GM23338 (cell line): ENCODE results near the gene ARHGEF17. TPM values are rescaled to one million over a fixed set of nuclear protein-coding genes. Genes with fewer than 3 reads are reported as not detected.

Experiments
- ATAC-seq: fragments of 200-7000 bp; cut with Tn5 transposase; 3 replicates; pipeline ENCODE4 v1.9.1; 2020
- DNase-seq: peaks from one replicate; pipeline ENCODE4 v3.0.0-alpha.2; 2015; ENCODE audit warnings: low spot score
- H2AFZ ChIP-seq: fragments of 200-600 bp; sonication (generic); 2 replicates; pipeline ENCODE4 v1.8.0; 2016; ENCODE audit warnings: antibody characterized with exemption, mild to moderate bottlenecking, moderate library complexity
- H3F3A ChIP-seq: fragments of 200-600 bp; sonication (generic); replicated peaks from 2 replicates; pipeline ENCODE4 v1.8.0; 2017; ENCODE audit warnings: antibody characterized with exemption, mixed run types, low read depth
- H3K27ac ChIP-seq: fragments of 200-600 bp; sonication (generic); 2 replicates; pipeline ENCODE4 v1.6.1; 2016; ENCODE audit warnings: low read depth
- H3K27me3 ChIP-seq: fragments of 200-600 bp; sonication (generic); 2 replicates; pipeline ENCODE4 v1.8.0; 2016; ENCODE audit warnings: mild to moderate bottlenecking, mixed run types, moderate library complexity; ENCODE audit not compliant: insufficient read depth
- H3K36me3 ChIP-seq: fragments of 200-600 bp; sonication (generic); 2 replicates; pipeline ENCODE4 v1.8.0; 2016; ENCODE audit warnings: mild to moderate bottlenecking; ENCODE audit not compliant: insufficient read depth
- H3K4me1 ChIP-seq: fragments of 200-600 bp; sonication (generic); 2 replicates; pipeline ENCODE4 v1.8.0; 2016; ENCODE audit warnings: mild to moderate bottlenecking, moderate library complexity; ENCODE audit not compliant: insufficient read depth
- H3K4me2 ChIP-seq: fragments of 200-600 bp; sonication (generic); 2 replicates; pipeline ENCODE4 v1.7.1; 2017; ENCODE audit warnings: mixed run types
- H3K4me3 ChIP-seq: fragments of 200-600 bp; sonication (generic); 2 replicates; pipeline ENCODE4 v1.6.1; 2016; ENCODE audit warnings: mixed run types
- H3K79me2 ChIP-seq: fragments of 200-600 bp; sonication (generic); replicated peaks from 2 replicates; pipeline ENCODE4 v1.8.0; 2017; ENCODE audit warnings: mild to moderate bottlenecking; ENCODE audit not compliant: insufficient read depth
- H3K9me2 ChIP-seq: fragments of 200-600 bp; sonication (generic); 2 replicates; pipeline ENCODE4 v1.8.0; 2017; ENCODE audit not compliant: insufficient read depth
- H4K20me1 ChIP-seq: fragments of 200-600 bp; sonication (generic); replicated peaks from 2 replicates; pipeline ENCODE4 v1.8.0; 2017; ENCODE audit warnings: mild to moderate bottlenecking; ENCODE audit not compliant: insufficient read depth
- H3K27ac Mint-ChIP-seq: 2 replicates; pipeline ENCODE4 v1.8.0; 2020; ENCODE audit warnings: inconsistent platforms, mild to moderate bottlenecking, moderate library complexity, mixed read lengths
- H3K27me3 Mint-ChIP-seq: 3 replicates; pipeline ENCODE4 v1.8.0; 2022; ENCODE audit warnings: low read depth, mild to moderate bottlenecking, moderate library complexity, mixed read lengths, inconsistent platforms; ENCODE audit not compliant: insufficient read depth, poor library complexity
- H3K36me3 Mint-ChIP-seq: 3 replicates; pipeline ENCODE4 v1.8.0; 2021; ENCODE audit warnings: low read depth, mild to moderate bottlenecking, inconsistent platforms, moderate library complexity, mixed read lengths
- H3K4me1 Mint-ChIP-seq: 3 replicates; pipeline ENCODE4 v1.8.0; 2020; ENCODE audit warnings: mild to moderate bottlenecking, inconsistent platforms, mixed read lengths
- H3K4me3 Mint-ChIP-seq: 3 replicates; pipeline ENCODE4 v1.8.0; 2021; ENCODE audit warnings: moderate library complexity, mild to moderate bottlenecking, inconsistent platforms, mixed read lengths
- H3K9me3 Mint-ChIP-seq: 3 replicates; pipeline ENCODE4 v1.8.0; 2020; ENCODE audit warnings: moderate library complexity, mild to moderate bottlenecking, inconsistent platforms, mixed read lengths
- CREB1 ChIP-seq: fragments of 250-450 bp; sonication (Bioruptor Pico); IDR thresholded peaks from 2 replicates; pipeline ENCODE4 v1.5.0; 2020; ENCODE audit warnings: low read depth, mild to moderate bottlenecking, moderate library complexity
- CTCF ChIP-seq, 2 experiments: fragments of 200-600 bp in 1 of 2; sonication (generic) in 1 of 2; conservative IDR thresholded peaks; 2 replicates each; pipeline versions ENCODE4 v1.5.1 to v1.6.1; 2016 to 2017; ENCODE audit warnings: antibody characterized with exemption in 2 of 2, low read depth in 2 of 2, mild to moderate bottlenecking in 2 of 2, moderate library complexity in 1 of 2
- ETS1 ChIP-seq: IDR thresholded peaks from 2 replicates; pipeline ENCODE4 v1.6.1; 2016; ENCODE audit warnings: antibody characterized with exemption
- EZH2 ChIP-seq: fragments of 200-600 bp; sonication (generic); IDR thresholded peaks from one replicate; pipeline ENCODE4 v1.8.0; 2017; ENCODE audit warnings: antibody characterized with exemption, mild to moderate bottlenecking, low read depth; ENCODE audit not compliant: unreplicated experiment
- EZH2phosphoT487 ChIP-seq: fragments of 200-600 bp; sonication (generic); IDR thresholded peaks from one replicate; pipeline ENCODE4 v1.8.1; 2018; ENCODE audit warnings: antibody characterized with exemption; ENCODE audit not compliant: unreplicated experiment
- JUNB ChIP-seq: IDR thresholded peaks from one replicate; pipeline ENCODE4 v1.6.1; 2016; ENCODE audit warnings: antibody characterized with exemption; ENCODE audit not compliant: unreplicated experiment
- NANOG ChIP-seq: IDR thresholded peaks from 2 replicates; pipeline ENCODE4 v1.6.1; 2016; ENCODE audit warnings: antibody characterized with exemption, borderline replicate concordance
- POLR2AphosphoS5 ChIP-seq: IDR thresholded peaks from 2 replicates; pipeline ENCODE4 v1.6.1; 2016; ENCODE audit warnings: antibody characterized with exemption, low read depth
- REST ChIP-seq: IDR thresholded peaks from one replicate; pipeline ENCODE4 v1.6.1; 2018; ENCODE audit warnings: antibody characterized with exemption; ENCODE audit not compliant: unreplicated experiment
- STAT1 ChIP-seq: IDR thresholded peaks from one replicate; pipeline ENCODE4 v1.6.1; 2016; ENCODE audit warnings: antibody characterized with exemption; ENCODE audit not compliant: unreplicated experiment
- ZNF114 ChIP-seq: fragments of 250-450 bp; sonication (Bioruptor Pico); IDR thresholded peaks from 2 replicates; pipeline ENCODE4 v1.5.0; 2020; ENCODE audit warnings: mild to moderate bottlenecking, moderate library complexity
- ZNF331 ChIP-seq: fragments of 250-450 bp; sonication (Bioruptor Pico); IDR thresholded peaks from 2 replicates; pipeline ENCODE4 v1.5.0; 2020; ENCODE audit warnings: low read depth, mild to moderate bottlenecking, moderate library complexity
- polyA plus RNA-seq: library from polyadenylated mRNA; unstranded; fragments of >200 nt; fragmentation: Nextera tagmentation; extraction: Ambion mirVana; gene quantifications from 2 replicates; pipeline ENCODE4 v1.2.1, GENCODE V29; 2016
- total RNA-seq: library from RNA; depleted of rRNA; stranded (reverse); fragments of >200 nt; shearing (Covaris generic); gene quantifications from 2 replicates; pipeline ENCODE4 v1.2.3, GENCODE V29; 2014

The ARHGEF17 gene
- total and polyA plus RNA-seq, 2 experiments from 2014 or later = 2.9 to 15.0 TPM

- TF ChIP-seq REST = no peak
- TF ChIP-seq NANOG = no peak
- no peak for TF ChIP-seq JUNB
- no peak for TF ChIP-seq ZNF114
- TF ChIP-seq ETS1 = no peak
- no peak for TF ChIP-seq CREB1 (CRISPR knock-in tag)
- TF ChIP-seq POLR2AphosphoS5 = no peak
- TF ChIP-seq STAT1 = no peak
- TF ChIP-seq ZNF331 (CRISPR knock-in tag) = no peak
- TF ChIP-seq EZH2phosphoT487 = no peak
- TF ChIP-seq EZH2 = no peak
Measured at GRCh38 chr11:73396985-73397384, 88.9 kb downstream of the ARHGEF17 start (continued).

GRCh38 chr11:73397468-73398131 lies 89.5 kb downstream of the ARHGEF17 start:
- Histone ChIP-seq H3K4me1 (no peaks in the 10 kb centered on the region), H3K36me3 (no peaks in the 10 kb centered on the region), H3K4me2 (no peak overlapping the region), H3K79me2 (no peaks in the 10 kb centered on the region), H3F3A (0 out of 2 replicates have a peak, but pooled peaks cover 2% of the 10 kb centered on the region), H3K4me3 (no peak overlapping the region), H3K27me3 (no peaks in the 10 kb centered on the region), H2AFZ (no peak overlapping the region), H3K27ac (no peak overlapping the region), H3K9me2 (no peaks in the 10 kb centered on the region), H4K20me1 (no peaks in the 10 kb centered on the region)
- H3K4me1 Mint-ChIP-seq = peaks cover 4% of the 10 kb centered on the region
- no peak overlapping the region for H3K4me3 Mint-ChIP-seq
- H3K27me3 Mint-ChIP-seq = peaks cover 9% of the 10 kb centered on the region
- no peaks in the 10 kb centered on the region; the same call in 2 of the 3 replicates for H3K9me3 Mint-ChIP-seq
- no peak overlapping the region for H3K27ac Mint-ChIP-seq
- no peak for DNase-seq
- no peak for ATAC-seq
- no peaks in the 10 kb centered on the region for H3K36me3 Mint-ChIP-seq
- TF ChIP-seq ZNF114 = no peak
- TF ChIP-seq ZNF331 (CRISPR knock-in tag) = no peak
- TF ChIP-seq CTCF (conservative IDR thresholded peaks at IDR 0.05; ENCODE audit: low read depth in 2 of 2) = no peak
- no peak for TF ChIP-seq NANOG
- no peak for TF ChIP-seq STAT1
- TF ChIP-seq JUNB = no peak
- no peak for TF ChIP-seq EZH2
- TF ChIP-seq EZH2phosphoT487 = no peak
- no peak for TF ChIP-seq CREB1 (CRISPR knock-in tag)
- TF ChIP-seq ETS1 = no peak
- TF ChIP-seq POLR2AphosphoS5 = no peak
- TF ChIP-seq REST = no peak
